ENCODE measurements around the gene ISY1.

ISY1 gene

GRCh38 chr3:129085818-129086217 is 75.0 kb downstream of the ISY1 start:
- no peak for TF ChIP-seq TAF1 (IDR thresholded peaks at IDR 0.05; ENCODE audit: borderline replicate concordance, insufficient read depth, low read length)
- no peak for TF ChIP-seq FOXP2 (optimal IDR thresholded peaks at IDR 0.05; ENCODE audit: borderline replicate concordance, extremely low read depth, extremely low read length, insufficient read depth)
- no peak for TF ChIP-seq SIN3A (IDR thresholded peaks at IDR 0.05; ENCODE audit: borderline replicate concordance, insufficient read depth, low read length)
- TF ChIP-seq POLR2AphosphoS5 (IDR thresholded peaks at IDR 0.05; ENCODE audit: low read depth, low read length): no peak
- no peak for TF ChIP-seq REST (IDR thresholded peaks at IDR 0.05; ENCODE audit: insufficient read depth in 1 of 2, low read depth in 2 of 2, low read length in 2 of 2)

- no peak for TF ChIP-seq REST (IDR thresholded peaks at IDR 0.05; ENCODE audit: insufficient read depth in 1 of 2, low read depth in 2 of 2, low read length in 2 of 2)
- no peak for TF ChIP-seq SIN3A (IDR thresholded peaks at IDR 0.05; ENCODE audit: borderline replicate concordance, insufficient read depth, low read length)
- no peak for TF ChIP-seq POLR2AphosphoS5 (IDR thresholded peaks at IDR 0.05; ENCODE audit: low read depth, low read length)
- no peak for TF ChIP-seq TAF1 (IDR thresholded peaks at IDR 0.05; ENCODE audit: borderline replicate concordance, insufficient read depth, low read length)
- TF ChIP-seq FOXP2 (optimal IDR thresholded peaks at IDR 0.05; ENCODE audit: borderline replicate concordance, extremely low read depth, extremely low read length, insufficient read depth): no peak
These were observed 75.6 kb downstream of the ISY1 start for GRCh38 chr3:129085165-129085715.

GRCh38 chr3:129084501-129084900 is 76.4 kb downstream of the ISY1 start:
- no peak for TF ChIP-seq POLR2AphosphoS5 (IDR thresholded peaks at IDR 0.05; ENCODE audit: low read depth, low read length)
- TF ChIP-seq FOXP2 (optimal IDR thresholded peaks at IDR 0.05; ENCODE audit: borderline replicate concordance, extremely low read depth, extremely low read length, insufficient read depth): no peak
- TF ChIP-seq TAF1 (IDR thresholded peaks at IDR 0.05; ENCODE audit: borderline replicate concordance, insufficient read depth, low read length): no peak
- no peak for TF ChIP-seq REST (IDR thresholded peaks at IDR 0.05; ENCODE audit: insufficient read depth in 1 of 2, low read depth in 2 of 2, low read length in 2 of 2)
- TF ChIP-seq SIN3A (IDR thresholded peaks at IDR 0.05; ENCODE audit: borderline replicate concordance, insufficient read depth, low read length): no peak

GRCh38 chr3:129082026-129082425 is 78.8 kb downstream of the ISY1 start:
- TF ChIP-seq SIN3A (IDR thresholded peaks at IDR 0.05; ENCODE audit: borderline replicate concordance, insufficient read depth, low read length): no peak
- no peak for TF ChIP-seq REST (IDR thresholded peaks at IDR 0.05; ENCODE audit: insufficient read depth in 1 of 2, low read depth in 2 of 2, low read length in 2 of 2)
- no peak for TF ChIP-seq POLR2AphosphoS5 (IDR thresholded peaks at IDR 0.05; ENCODE audit: low read depth, low read length)
- no peak for TF ChIP-seq TAF1 (IDR thresholded peaks at IDR 0.05; ENCODE audit: borderline replicate concordance, insufficient read depth, low read length)
- TF ChIP-seq FOXP2 (optimal IDR thresholded peaks at IDR 0.05; ENCODE audit: borderline replicate concordance, extremely low read depth, extremely low read length, insufficient read depth): no peak

- TF ChIP-seq TAF1 (IDR thresholded peaks at IDR 0.05; ENCODE audit: borderline replicate concordance, insufficient read depth, low read length): no peak
- TF ChIP-seq REST (IDR thresholded peaks at IDR 0.05; ENCODE audit: insufficient read depth in 1 of 2, low read depth in 2 of 2, low read length in 2 of 2): no peak
- no peak for TF ChIP-seq POLR2AphosphoS5 (IDR thresholded peaks at IDR 0.05; ENCODE audit: low read depth, low read length)
- TF ChIP-seq FOXP2 (optimal IDR thresholded peaks at IDR 0.05; ENCODE audit: borderline replicate concordance, extremely low read depth, extremely low read length, insufficient read depth): no peak
- no peak for TF ChIP-seq SIN3A (IDR thresholded peaks at IDR 0.05; ENCODE audit: borderline replicate concordance, insufficient read depth, low read length)
These were observed 79.4 kb downstream of the ISY1 start for GRCh38 chr3:129081503-129081902.
